ENCODE results near the gene KMT5C.

The KMT5C gene

GRCh38 chr19:55348317-55349034, 8.8 kb downstream of the KMT5C start:
- Histone ChIP-seq H3K36me3 (ENCODE audit: insufficient read depth, low read length) (no peaks in the 10 kb centered on the region), H3K27ac (ENCODE audit: low read depth, low read length) (no peak overlapping the region), H3K4me3 (ENCODE audit: low read depth, low read length) (no peak overlapping the region), H3K79me2 (ENCODE audit: control insufficient read depth, insufficient read depth, low read length, unreplicated experiment) (no peaks in the 10 kb centered on the region), H3K27me3 (ENCODE audit: insufficient read depth, low read length) (peaks cover 17% of the 10 kb centered on the region), H3K4me1 (ENCODE audit: control insufficient read depth, insufficient read depth, low read length, unreplicated experiment) (no peaks in the 10 kb centered on the region), H2AFZ (ENCODE audit: low read length, unreplicated experiment) (no peak overlapping the region)

DNA sequence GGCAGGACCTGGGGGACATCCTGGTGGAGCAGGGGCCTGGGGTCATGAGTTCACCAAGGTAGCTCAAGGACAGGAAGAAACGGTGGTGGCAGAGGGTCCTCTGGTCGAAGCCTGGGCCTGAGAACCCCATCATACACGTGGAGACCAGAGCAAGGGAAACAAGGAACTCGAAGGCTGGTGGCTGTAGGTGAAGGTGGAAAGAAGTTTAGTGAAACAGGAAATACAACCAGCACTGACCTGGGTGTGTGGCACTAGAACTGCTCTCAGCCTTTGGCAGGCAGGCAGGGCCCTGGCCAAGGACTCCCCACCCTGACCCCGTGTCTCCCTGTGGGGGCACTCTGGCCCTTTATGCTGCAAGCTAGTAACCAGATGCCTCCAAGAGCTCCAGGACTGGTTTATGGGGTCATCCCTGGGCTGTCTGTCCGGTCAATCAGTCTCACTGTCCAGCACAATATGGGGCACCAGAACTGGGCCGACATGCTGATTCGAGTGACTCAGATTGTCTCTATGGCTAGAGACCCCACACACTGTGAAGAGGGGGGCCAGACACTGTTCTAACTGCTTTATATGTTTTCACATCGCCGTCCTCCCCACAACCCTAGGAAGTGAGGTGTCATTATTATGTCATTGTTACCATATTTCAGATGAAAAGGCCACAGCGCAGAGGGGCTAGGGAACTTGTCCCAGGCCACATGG, 11.1 kb downstream of the KMT5C start:
- Histone ChIP-seq H3K27ac (ENCODE audit: low read depth, low read length) (no peak overlapping the region), H3K4me3 (ENCODE audit: low read depth, low read length) (no peak overlapping the region), H3K79me2 (ENCODE audit: control insufficient read depth, insufficient read depth, low read length, unreplicated experiment) (no peaks in the 10 kb centered on the region), H3K27me3 (ENCODE audit: insufficient read depth, low read length) (peaks cover 35% of the 10 kb centered on the region), H3K36me3 (ENCODE audit: insufficient read depth, low read length) (no peaks in the 10 kb centered on the region), H3K4me1 (ENCODE audit: control insufficient read depth, insufficient read depth, low read length, unreplicated experiment) (no peaks in the 10 kb centered on the region), H2AFZ (ENCODE audit: low read length, unreplicated experiment) (no peak overlapping the region)

- Histone ChIP-seq H3K4me3 (ENCODE audit: low read depth, low read length) (no peak overlapping the region), H3K4me1 (ENCODE audit: control insufficient read depth, insufficient read depth, low read length, unreplicated experiment) (no peaks in the 10 kb centered on the region), H3K27ac (ENCODE audit: low read depth, low read length) (no peak overlapping the region), H2AFZ (ENCODE audit: low read length, unreplicated experiment) (no peak overlapping the region), H3K79me2 (ENCODE audit: control insufficient read depth, insufficient read depth, low read length, unreplicated experiment) (no peaks in the 10 kb centered on the region), H3K36me3 (ENCODE audit: insufficient read depth, low read length) (no peaks in the 10 kb centered on the region), H3K27me3 (ENCODE audit: insufficient read depth, low read length) (peaks cover 35% of the 10 kb centered on the region)
Observed at GRCh38 chr19:55352040-55352439, 12.4 kb downstream of the KMT5C start.

DNA sequence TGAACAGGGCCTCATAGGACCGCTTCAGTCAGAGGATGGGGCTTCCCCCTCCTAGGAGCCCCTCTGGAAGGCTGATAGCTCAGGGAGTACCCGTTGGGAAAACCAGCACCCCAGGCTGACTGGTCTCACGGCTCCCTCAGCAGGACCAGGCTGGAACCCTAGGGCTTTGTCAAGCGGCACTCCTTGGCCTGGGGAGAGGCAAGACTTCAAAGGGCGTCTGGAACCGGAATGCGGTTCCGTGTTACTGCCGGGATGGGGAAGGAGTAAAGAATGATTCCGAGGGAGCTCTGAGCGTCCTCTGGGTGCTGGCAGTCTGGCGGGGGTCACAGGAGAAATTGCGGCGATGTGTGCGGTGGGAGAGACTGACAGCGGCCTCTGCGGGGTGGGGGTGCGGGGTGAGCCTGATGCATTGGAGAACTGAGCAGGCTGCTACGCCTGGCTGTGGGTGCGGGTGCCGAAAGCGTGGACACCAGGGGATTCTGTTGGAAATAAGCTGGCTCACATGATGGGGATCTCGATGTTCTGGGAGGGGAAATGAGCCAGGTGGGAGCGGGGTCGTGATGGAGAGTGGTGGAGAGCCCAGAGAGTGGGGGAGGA, 13.0 kb downstream of the KMT5C start:
- Histone ChIP-seq H3K27ac (ENCODE audit: low read depth, low read length) (no peak overlapping the region), H2AFZ (ENCODE audit: low read length, unreplicated experiment) (no peak overlapping the region), H3K36me3 (ENCODE audit: insufficient read depth, low read length) (no peaks in the 10 kb centered on the region), H3K27me3 (ENCODE audit: insufficient read depth, low read length) (peaks cover 35% of the 10 kb centered on the region), H3K4me3 (ENCODE audit: low read depth, low read length) (no peak overlapping the region), H3K4me1 (ENCODE audit: control insufficient read depth, insufficient read depth, low read length, unreplicated experiment) (no peaks in the 10 kb centered on the region), H3K79me2 (ENCODE audit: control insufficient read depth, insufficient read depth, low read length, unreplicated experiment) (no peaks in the 10 kb centered on the region)

GRCh38 chr19:55353356-55353802, 13.7 kb downstream of the KMT5C start:
- Histone ChIP-seq H3K79me2 (ENCODE audit: control insufficient read depth, insufficient read depth, low read length, unreplicated experiment) (no peaks in the 10 kb centered on the region), H3K27me3 (ENCODE audit: insufficient read depth, low read length) (peaks cover 35% of the 10 kb centered on the region), H3K4me3 (ENCODE audit: low read depth, low read length) (peak overlapping the region; percentile 59), H3K27ac (ENCODE audit: low read depth, low read length) (no peak overlapping the region), H2AFZ (ENCODE audit: low read length, unreplicated experiment) (no peak overlapping the region), H3K36me3 (ENCODE audit: insufficient read depth, low read length) (no peaks in the 10 kb centered on the region), H3K4me1 (ENCODE audit: control insufficient read depth, insufficient read depth, low read length, unreplicated experiment) (no peaks in the 10 kb centered on the region)

DNA sequence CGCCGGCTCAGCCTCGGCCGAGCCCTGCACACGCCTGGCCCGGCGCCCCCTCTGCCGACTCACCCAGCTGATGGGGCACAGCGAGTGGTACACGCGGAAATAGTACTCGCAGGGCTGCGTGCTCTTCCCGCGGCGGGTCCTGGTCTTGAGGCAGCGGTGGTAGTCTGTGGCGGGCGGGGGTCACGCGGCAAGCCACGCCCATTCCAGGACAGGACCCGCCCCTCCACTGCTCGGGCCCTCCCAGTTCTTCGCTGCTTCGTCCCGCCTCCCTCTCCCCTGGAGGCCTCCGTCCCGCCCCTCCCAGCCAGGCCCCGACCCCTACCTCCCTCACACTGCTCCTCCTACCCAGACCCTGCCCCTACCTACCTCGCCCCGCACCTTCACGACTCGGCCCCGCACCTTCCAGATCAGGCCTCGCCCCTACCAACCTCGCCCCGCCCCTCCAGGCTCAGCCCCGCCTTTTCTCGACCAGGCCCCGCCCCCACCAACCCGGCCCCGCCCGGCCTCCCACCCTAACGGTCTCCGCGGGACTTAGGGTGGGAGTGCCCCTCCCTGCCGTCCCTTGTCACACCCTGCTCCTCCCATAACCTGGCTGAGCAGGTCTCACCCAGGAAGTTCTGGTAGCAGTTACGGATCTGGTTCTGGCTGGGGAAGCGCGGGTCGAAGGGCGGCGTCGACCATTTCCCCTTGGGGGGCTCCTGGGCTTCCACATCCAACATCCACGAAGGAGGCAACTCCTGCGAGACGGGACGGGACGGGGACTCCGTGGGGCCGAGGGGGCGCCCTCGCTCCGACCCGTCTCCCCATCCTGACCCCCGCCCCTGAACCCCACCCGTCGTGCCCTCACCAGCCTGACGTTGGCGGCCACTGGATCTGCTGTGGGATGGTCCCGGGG, 14.4 kb downstream of the KMT5C start:
- peak overlapping the region; percentile 59 for H3K4me3 ChIP-seq (ENCODE audit: low read depth, low read length)
- no peaks in the 10 kb centered on the region for H3K79me2 ChIP-seq (ENCODE audit: control insufficient read depth, insufficient read depth, low read length, unreplicated experiment)
- no peak overlapping the region for H3K27ac ChIP-seq (ENCODE audit: low read depth, low read length)
- H3K27me3 ChIP-seq (ENCODE audit: insufficient read depth, low read length), result peaks cover 35% of the 10 kb centered on the region
- no peaks in the 10 kb centered on the region for H3K36me3 ChIP-seq (ENCODE audit: insufficient read depth, low read length)
- H2AFZ ChIP-seq (ENCODE audit: low read length, unreplicated experiment), result no peak overlapping the region
- H3K4me1 ChIP-seq (ENCODE audit: control insufficient read depth, insufficient read depth, low read length, unreplicated experiment), result no peaks in the 10 kb centered on the region

GRCh38 chr19:55354698-55355212, 15.1 kb downstream of the KMT5C start, which contains the start of gene COX6B2:
Gene COX6B2 (minus strand): TSS chr19:55354719. CDS start chr19:55354521, 198 bp downstream.
- Histone ChIP-seq H3K36me3 (ENCODE audit: insufficient read depth, low read length) (no peaks in the 10 kb centered on the region), H2AFZ (ENCODE audit: low read length, unreplicated experiment) (no peak within 1 kb of the TSS), H3K27me3 (ENCODE audit: insufficient read depth, low read length) (peaks cover 35% of the 10 kb centered on the region), H3K79me2 (ENCODE audit: control insufficient read depth, insufficient read depth, low read length, unreplicated experiment) (no peaks in the 10 kb centered on the region), H3K27ac (ENCODE audit: low read depth, low read length) (no peak within 1 kb of the TSS), H3K4me1 (ENCODE audit: control insufficient read depth, insufficient read depth, low read length, unreplicated experiment) (no peaks in the 10 kb centered on the region), H3K4me3 (ENCODE audit: low read depth, low read length) (peak within 1 kb of the TSS; percentile 59)

GRCh38 chr19:55355213-55355821, 15.6 kb downstream of the KMT5C start:
- Histone ChIP-seq H3K4me1 (ENCODE audit: control insufficient read depth, insufficient read depth, low read length, unreplicated experiment) (no peaks in the 10 kb centered on the region), H2AFZ (ENCODE audit: low read length, unreplicated experiment) (no peak overlapping the region), H3K27ac (ENCODE audit: low read depth, low read length) (no peak overlapping the region), H3K27me3 (ENCODE audit: insufficient read depth, low read length) (peaks cover 35% of the 10 kb centered on the region), H3K79me2 (ENCODE audit: control insufficient read depth, insufficient read depth, low read length, unreplicated experiment) (no peaks in the 10 kb centered on the region), H3K4me3 (ENCODE audit: low read depth, low read length) (no peak overlapping the region), H3K36me3 (ENCODE audit: insufficient read depth, low read length) (no peaks in the 10 kb centered on the region)

- Histone ChIP-seq H3K4me1 (ENCODE audit: control insufficient read depth, insufficient read depth, low read length, unreplicated experiment) (no peaks in the 10 kb centered on the region), H3K36me3 (ENCODE audit: insufficient read depth, low read length) (no peaks in the 10 kb centered on the region), H3K27me3 (ENCODE audit: insufficient read depth, low read length) (peaks cover 18% of the 10 kb centered on the region), H3K4me3 (ENCODE audit: low read depth, low read length) (no peak overlapping the region), H3K27ac (ENCODE audit: low read depth, low read length) (no peak overlapping the region), H3K79me2 (ENCODE audit: control insufficient read depth, insufficient read depth, low read length, unreplicated experiment) (no peaks in the 10 kb centered on the region), H2AFZ (ENCODE audit: low read length, unreplicated experiment) (no peak overlapping the region)
Observed at GRCh38 chr19:55358493-55358892, 18.8 kb downstream of the KMT5C start.

Data from ACC112 (cell line).